Mesenchymal stem cell (in vitro differentiated cells and primary cell): ENCODE measurements around the gene LIMS2.
A peak's percentile ranks its signal among the peaks of the same experiment; 100 is the strongest.

Experiments
- DNase-seq: peaks from one replicate; pipeline ENCODE4 v3.0.0-alpha.2; 2013
- H2AFZ ChIP-seq: one replicate; pipeline ENCODE4 v1.6.1; 2013; ENCODE audit warnings: low read depth, mild to moderate bottlenecking, control low read depth, inconsistent platforms, low read length, moderate library complexity
- H2AK5ac ChIP-seq: 2 replicates; pipeline ENCODE4 v1.6.1; 2013; ENCODE audit warnings: low read length, moderate library complexity, mild to moderate bottlenecking, inconsistent platforms; ENCODE audit not compliant: severe bottlenecking
- H2BK120ac ChIP-seq: one replicate; pipeline ENCODE4 v1.6.1; 2013; ENCODE audit warnings: low read depth, mild to moderate bottlenecking, inconsistent platforms, low read length, moderate library complexity
- H2BK12ac ChIP-seq, 2 experiments: one replicate each; pipeline ENCODE4 v1.6.1; 2013; ENCODE audit warnings: inconsistent platforms in 2 of 2, low read length in 2 of 2, mild to moderate bottlenecking in 2 of 2, moderate library complexity in 2 of 2, control low read depth in 1 of 2
- H2BK15ac ChIP-seq: one replicate; pipeline ENCODE4 v1.6.1; 2013; ENCODE audit warnings: mild to moderate bottlenecking, low read depth, inconsistent platforms; ENCODE audit not compliant: poor library complexity, severe bottlenecking
- H2BK5ac ChIP-seq: 2 replicates; pipeline ENCODE4 v1.6.1; 2013; ENCODE audit warnings: low read depth, mild to moderate bottlenecking, low read length, control low read depth, inconsistent platforms; ENCODE audit not compliant: poor library complexity, severe bottlenecking
- H3K14ac ChIP-seq, 2 experiments: one replicate each; pipeline ENCODE4 v1.6.1; 2013; ENCODE audit warnings: inconsistent platforms in 2 of 2, low read length in 2 of 2, control low read depth in 1 of 2, mild to moderate bottlenecking in 1 of 2, moderate library complexity in 1 of 2
- H3K18ac ChIP-seq, 2 experiments: one replicate each; pipeline ENCODE4 v1.6.1; 2013; ENCODE audit warnings: inconsistent platforms in 2 of 2, low read length in 2 of 2, control low read depth in 1 of 2, low read depth in 1 of 2, mild to moderate bottlenecking in 1 of 2
- H3K23ac ChIP-seq, 2 experiments: one replicate each; pipeline ENCODE4 v1.6.1; 2013; ENCODE audit warnings: inconsistent platforms in 2 of 2, low read length in 2 of 2, mild to moderate bottlenecking in 2 of 2, moderate library complexity in 2 of 2, control low read depth in 1 of 2
- H3K27ac ChIP-seq: 2 replicates; pipeline ENCODE4 v1.5.1; 2013; ENCODE audit warnings: mild to moderate bottlenecking, moderate library complexity, low read length, control low read depth, inconsistent platforms; ENCODE audit not compliant: poor library complexity, severe bottlenecking
- H3K27me3 ChIP-seq, 2 experiments: 2 replicates each; pipeline versions ENCODE4 v1.6.1 to v1.7.0; 2013; ENCODE audit warnings: low read length in 2 of 2, mild to moderate bottlenecking in 2 of 2, moderate library complexity in 2 of 2, control low read depth in 1 of 2, inconsistent platforms in 1 of 2; ENCODE audit not compliant: control insufficient read depth in 1 of 2, insufficient read depth in 1 of 2
- H3K36me3 ChIP-seq, 2 experiments: 2 replicates each; pipeline versions ENCODE4 v1.6.1 to v1.7.0; 2013; ENCODE audit warnings: low read length in 2 of 2, control low read depth in 1 of 2, inconsistent platforms in 1 of 2, low read depth in 1 of 2, mild to moderate bottlenecking in 1 of 2; ENCODE audit not compliant: insufficient read depth in 2 of 2, control insufficient read depth in 1 of 2
- H3K4ac ChIP-seq, 2 experiments: one replicate each; pipeline ENCODE4 v1.6.1; 2013; ENCODE audit warnings: inconsistent platforms in 2 of 2, low read length in 2 of 2, mild to moderate bottlenecking in 2 of 2, moderate library complexity in 2 of 2, control low read depth in 1 of 2, low read depth in 1 of 2
- H3K4me1 ChIP-seq: 2 replicates; pipeline ENCODE4 v1.6.1; 2013; ENCODE audit warnings: low read depth, low read length, control low read depth; ENCODE audit not compliant: control insufficient read depth, insufficient read depth
- H3K4me2 ChIP-seq: 2 replicates; pipeline ENCODE4 v1.6.1; 2013; ENCODE audit warnings: low read length, mild to moderate bottlenecking, inconsistent platforms; ENCODE audit not compliant: poor library complexity, severe bottlenecking
- H3K4me3 ChIP-seq, 2 experiments: 2 replicates each; pipeline versions ENCODE4 v1.5.1 to v1.7.0; 2013; ENCODE audit warnings: low read length in 2 of 2, mild to moderate bottlenecking in 2 of 2, control low read depth in 1 of 2, low read depth in 1 of 2; ENCODE audit not compliant: insufficient read depth in 1 of 2
- H3K79me1 ChIP-seq: replicated peaks from 2 replicates; pipeline ENCODE4 v1.6.1; 2013; ENCODE audit warnings: mild to moderate bottlenecking, control low read depth, low read length, inconsistent platforms; ENCODE audit not compliant: poor library complexity, severe bottlenecking
- H3K9ac ChIP-seq: 2 replicates; pipeline ENCODE4 v1.7.0; 2013; ENCODE audit warnings: mild to moderate bottlenecking, low read length, moderate library complexity
- H3K9me3 ChIP-seq: 2 replicates; pipeline ENCODE4 v1.7.0; 2013; ENCODE audit warnings: mild to moderate bottlenecking, low read length; ENCODE audit not compliant: control insufficient read depth
- H4K8ac ChIP-seq: one replicate; pipeline ENCODE4 v1.6.1; 2013; ENCODE audit warnings: inconsistent platforms, mild to moderate bottlenecking, low read length, moderate library complexity
- H4K91ac ChIP-seq: one replicate; pipeline ENCODE4 v1.6.1; 2013; ENCODE audit warnings: mild to moderate bottlenecking, low read length, inconsistent platforms
- WGBS: methylation state at CpG from one replicate; pipeline ENCODE4 v1.1.7; 2013; ENCODE audit warnings: mixed read lengths; 5-methylcytosine and 5-hydroxymethylcytosine counted together

The LIMS2 gene

DNA sequence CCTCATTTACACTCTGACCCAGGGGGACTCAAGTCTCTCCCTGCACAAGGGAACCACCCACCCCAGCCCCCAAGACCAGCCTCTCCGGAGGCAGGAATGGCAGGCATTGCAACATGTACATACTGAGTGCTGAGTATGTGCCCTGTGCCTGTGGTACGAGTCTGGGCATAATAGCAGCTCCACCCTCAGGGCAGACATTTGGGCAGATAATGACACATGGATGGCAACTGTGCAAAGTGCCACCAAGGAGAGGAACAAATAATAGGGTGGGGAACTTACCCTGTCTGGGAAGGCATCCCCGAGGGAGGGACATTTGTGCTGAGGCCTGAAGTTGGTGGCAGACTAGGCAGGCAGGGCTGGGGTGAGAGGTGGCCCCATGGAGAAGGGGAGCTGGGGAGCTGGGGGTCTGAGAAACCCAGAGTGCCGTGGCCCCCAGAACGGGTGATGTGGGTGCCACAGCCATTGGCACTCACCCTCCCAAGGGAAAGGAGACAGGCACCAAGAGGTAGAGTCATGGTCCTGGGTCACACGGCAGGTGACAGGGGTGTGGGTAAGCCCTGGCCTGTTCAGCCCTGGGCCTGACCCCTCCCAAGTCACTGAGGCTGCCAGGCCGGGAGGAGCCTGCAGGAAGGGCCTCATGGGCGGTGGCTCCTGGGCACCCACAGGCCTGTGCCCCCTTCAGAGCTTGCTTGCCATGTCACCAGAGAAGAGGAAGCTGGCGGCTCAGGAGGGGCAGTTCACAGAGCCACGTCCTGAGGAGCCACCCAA is 45.0 kb downstream of the LIMS2 start:
- Histone ChIP-seq H2BK15ac (no peak overlapping the region), H3K27me3 (peaks cover 4 to 12% of the 10 kb centered on the region in 2 experiments), H2BK120ac (no peak overlapping the region), H3K4me1 (peaks cover 6% of the 10 kb centered on the region), H4K91ac (peak overlapping the region; percentile 5), H3K79me1 (no peaks in the 10 kb centered on the region), H2BK12ac (no peak overlapping the region), H3K36me3 (no peaks in the 10 kb centered on the region), H3K23ac (no peak overlapping the region), H2AK5ac (no peak overlapping the region), H3K4ac (no peak overlapping the region), H4K8ac (no peak overlapping the region), H3K9ac (no peak overlapping the region), H3K4me2 (no peak overlapping the region), H3K9me3 (no peaks in the 10 kb centered on the region), H3K14ac (no peak overlapping the region), H2BK5ac (no peak overlapping the region), H3K4me3 (no peak overlapping the region), H2AFZ (no peak overlapping the region), H3K27ac (no peak overlapping the region), H3K18ac (no peak overlapping the region)
- no peak for DNase-seq
- WGBS: 88% methylated on average over 10 of the region's 10 CpGs

DNA sequence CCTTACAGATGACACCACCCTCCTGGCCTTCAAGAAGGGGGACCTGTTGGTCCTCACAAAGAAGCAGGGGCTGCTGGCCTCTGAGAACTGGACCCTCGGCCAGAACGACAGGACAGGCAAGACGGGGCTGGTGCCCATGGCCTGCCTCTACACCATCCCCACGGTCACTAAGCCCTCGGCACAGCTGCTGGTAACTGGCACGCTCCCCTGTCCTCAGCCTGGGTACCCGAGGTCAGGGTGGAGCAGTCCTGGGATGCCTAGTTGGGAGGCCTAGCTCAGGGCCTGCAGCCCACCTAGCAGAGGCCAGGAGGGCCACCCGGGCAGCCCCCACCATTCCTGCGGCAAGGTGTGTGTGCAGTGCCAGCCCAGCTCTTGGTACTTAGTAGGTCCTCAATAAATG is 45.7 kb downstream of the LIMS2 start:
- no peak overlapping the region for H3K4ac ChIP-seq
- no peaks in the 10 kb centered on the region for H3K79me1 ChIP-seq
- H3K4me1 ChIP-seq: peaks cover 1% of the 10 kb centered on the region
- H3K27ac ChIP-seq: no peak overlapping the region
- H2AFZ ChIP-seq: no peak overlapping the region
- no peak overlapping the region for H4K8ac ChIP-seq
- H2BK120ac ChIP-seq: no peak overlapping the region
- no peak overlapping the region for H3K4me3 ChIP-seq
- no peak overlapping the region for H3K23ac ChIP-seq
- no peaks in the 10 kb centered on the region for H3K9me3 ChIP-seq
- no peak overlapping the region for H2AK5ac ChIP-seq
- H3K14ac ChIP-seq: no peak overlapping the region
- WGBS: 89% methylated on average over 9 of the region's 9 CpGs
- no peak overlapping the region for H2BK5ac ChIP-seq
- no peak overlapping the region for H3K9ac ChIP-seq
- H3K27me3 ChIP-seq: peaks cover 4 to 15% of the 10 kb centered on the region in 2 experiments
- H4K91ac ChIP-seq: no peak overlapping the region
- no peak overlapping the region for H3K4me2 ChIP-seq
- no peaks in the 10 kb centered on the region for H3K36me3 ChIP-seq
- no peak overlapping the region for H3K18ac ChIP-seq
- H2BK12ac ChIP-seq: no peak overlapping the region
- DNase-seq: no peak
- H2BK15ac ChIP-seq: no peak overlapping the region

DNA sequence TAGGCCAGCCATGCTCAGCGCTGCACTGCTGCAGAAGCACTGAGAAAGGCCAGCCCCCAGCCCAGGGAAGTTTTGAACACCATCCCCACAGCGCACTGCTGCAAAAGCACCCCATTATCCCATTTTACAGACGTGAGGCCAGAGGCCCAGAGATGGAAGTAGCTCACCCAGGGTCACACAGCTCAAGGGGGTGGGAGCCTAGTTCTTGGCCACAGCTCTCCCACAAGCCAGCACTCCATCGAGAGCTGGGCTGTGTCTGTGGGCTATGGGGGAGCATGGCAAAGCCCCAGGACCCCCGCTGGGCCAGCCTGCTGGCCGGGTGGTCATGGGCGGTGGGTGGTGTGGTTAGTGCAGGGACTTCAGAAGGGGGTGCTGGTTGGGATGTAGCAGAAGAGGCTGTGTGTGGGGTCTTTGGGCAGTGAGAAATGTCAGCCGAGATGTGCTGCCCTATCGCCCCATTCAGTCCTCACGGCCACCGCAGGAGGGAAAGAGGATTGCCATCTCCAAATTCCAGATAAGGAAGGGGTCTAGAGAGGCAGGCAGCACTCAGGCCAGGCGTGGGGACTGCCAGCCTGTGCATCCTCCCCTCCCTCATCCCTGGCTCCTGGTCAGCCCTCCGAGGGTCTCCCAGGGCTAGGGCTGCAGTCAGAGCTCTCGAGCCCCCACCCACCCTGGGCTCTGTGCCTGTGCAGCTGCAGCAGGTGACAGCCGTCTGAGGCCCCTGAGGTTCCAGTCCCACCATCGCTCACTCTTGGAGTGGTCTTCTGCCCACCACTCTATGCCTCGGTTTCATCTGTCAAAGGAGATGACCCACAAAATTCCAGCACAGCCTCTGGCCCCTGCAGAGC is 46.3 kb downstream of the LIMS2 start:
- Histone ChIP-seq H3K79me1 (no peaks in the 10 kb centered on the region), H2AK5ac (no peak overlapping the region), H3K14ac (no peak overlapping the region), H3K9me3 (no peaks in the 10 kb centered on the region), H2BK12ac (no peak overlapping the region), H3K27ac (no peak overlapping the region), H3K9ac (no peak overlapping the region), H3K23ac (no peak overlapping the region), H3K4me3 (no peak overlapping the region), H4K91ac (no peak overlapping the region), H3K27me3 (peaks cover 4 to 15% of the 10 kb centered on the region in 2 experiments), H2BK5ac (no peak overlapping the region), H3K4me1 (peaks cover 1% of the 10 kb centered on the region), H3K4me2 (no peak overlapping the region), H3K4ac (no peak overlapping the region), H2BK15ac (no peak overlapping the region), H2BK120ac (no peak overlapping the region), H2AFZ (no peak overlapping the region), H4K8ac (no peak overlapping the region), H3K36me3 (peaks cover 0 to under 1% of the 10 kb centered on the region in 2 experiments), H3K18ac (no peak overlapping the region)
- no peak for DNase-seq
- 90% methylated on average over 16 of the region's 17 CpGs for WGBS
